Activated CD4-positive, CD25-positive, alpha-beta regulatory T cell treated with anti-CD3 and anti-CD28 coated beads, Interleukin-2, amount 50 U/mL, for 16 hours (primary cell): ENCODE measurements around the gene GDI1.

Experiments
- DNase-seq: peaks from one replicate; pipeline ENCODE4 v3.0.0-alpha.2; 2020; ENCODE audit warnings: low read depth, low spot score

The GDI1 gene

DNA sequence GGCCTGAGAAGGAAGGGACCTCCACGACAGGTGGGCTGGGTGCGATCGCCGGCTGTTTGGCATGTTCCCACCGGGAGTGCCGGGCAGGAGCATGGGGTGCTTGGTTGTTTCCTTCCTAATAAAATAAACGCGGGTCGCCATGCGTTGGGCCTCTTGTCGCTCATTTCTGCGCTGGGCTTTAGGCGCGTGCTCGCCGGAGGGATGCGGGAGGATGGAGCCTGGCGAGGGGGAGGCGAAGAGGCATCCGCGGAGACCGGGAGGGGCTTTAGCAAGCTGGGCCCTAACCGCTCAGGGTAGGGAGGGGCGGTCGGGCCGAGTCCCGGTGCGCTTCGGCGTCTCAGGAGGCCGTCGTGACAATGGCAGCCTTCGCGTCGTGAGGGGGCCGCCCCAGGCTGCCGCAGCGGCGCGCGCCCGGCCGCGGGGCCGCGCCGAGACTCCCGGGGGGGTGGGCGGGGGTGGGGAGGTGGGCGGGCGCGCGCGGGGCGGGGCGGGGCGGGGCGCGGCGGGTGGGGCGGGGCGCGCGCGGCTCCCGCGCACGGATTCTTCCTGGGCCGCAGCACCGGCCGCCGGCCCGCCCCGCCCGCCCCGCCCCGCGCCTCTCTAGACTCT is 476 bp upstream of the GDI1 start:
- peak; percentile 33 for DNase-seq

DNA sequence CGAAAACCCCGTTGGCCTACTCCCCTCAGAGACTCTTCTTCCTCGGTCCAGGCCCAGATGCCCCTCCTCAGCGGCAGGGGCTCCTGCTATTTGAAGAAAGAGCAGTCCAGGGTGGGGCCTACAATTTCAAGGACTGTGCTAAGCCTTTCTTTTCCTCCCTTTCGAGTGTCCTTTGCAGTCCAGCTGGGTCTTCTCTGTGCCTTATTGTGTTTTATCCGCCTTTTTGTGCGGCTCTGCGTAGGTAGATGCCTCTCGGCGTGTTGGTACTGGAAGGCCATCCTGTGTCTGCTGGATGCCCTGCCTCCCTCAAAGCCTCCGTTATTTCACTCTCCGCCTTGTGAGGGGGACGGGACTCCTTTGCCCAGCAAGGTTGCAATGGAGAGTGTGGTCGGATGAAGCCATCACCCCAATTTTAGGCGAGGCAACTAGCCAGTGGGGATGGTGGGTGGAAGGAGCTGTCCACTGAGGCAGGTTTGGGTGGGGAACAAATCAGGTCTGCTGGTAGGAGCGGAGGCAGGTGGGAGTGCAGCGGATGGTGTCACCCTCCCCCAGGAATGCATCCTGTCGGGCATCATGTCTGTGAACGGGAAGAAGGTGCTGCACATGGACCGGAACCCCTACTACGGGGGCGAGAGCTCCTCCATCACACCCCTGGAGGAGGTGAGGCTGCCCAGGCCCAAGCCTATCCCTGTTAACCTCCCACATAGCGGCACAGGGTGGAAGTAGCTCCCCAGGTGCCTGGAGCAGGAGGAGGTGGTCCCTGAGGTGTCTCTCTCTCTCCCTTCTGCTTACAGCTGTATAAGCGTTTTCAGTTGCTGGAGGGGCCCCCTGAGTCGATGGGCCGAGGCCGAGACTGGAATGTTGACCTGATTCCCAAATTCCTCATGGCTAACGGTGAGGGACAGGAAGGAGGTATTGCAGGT is 1.3 kb downstream of the GDI1 start:
- DNase-seq = no peak

DNA sequence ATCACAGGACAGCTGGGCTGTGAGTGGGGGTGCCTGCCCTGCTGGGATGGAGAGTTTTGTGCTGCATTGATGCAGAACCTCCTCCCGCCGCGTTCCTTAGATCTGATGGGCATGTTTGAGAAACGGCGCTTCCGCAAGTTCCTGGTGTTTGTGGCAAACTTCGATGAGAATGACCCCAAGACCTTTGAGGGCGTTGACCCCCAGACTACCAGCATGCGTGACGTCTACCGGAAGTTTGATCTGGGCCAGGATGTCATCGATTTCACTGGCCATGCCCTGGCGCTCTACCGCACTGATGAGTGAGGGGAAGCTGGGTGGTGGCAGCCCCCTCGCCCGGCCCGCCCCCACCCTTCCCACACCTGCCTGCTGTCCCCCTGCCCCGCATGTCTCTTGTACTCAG is 2.9 kb downstream of the GDI1 start:
- DNase-seq = no peak

DNA sequence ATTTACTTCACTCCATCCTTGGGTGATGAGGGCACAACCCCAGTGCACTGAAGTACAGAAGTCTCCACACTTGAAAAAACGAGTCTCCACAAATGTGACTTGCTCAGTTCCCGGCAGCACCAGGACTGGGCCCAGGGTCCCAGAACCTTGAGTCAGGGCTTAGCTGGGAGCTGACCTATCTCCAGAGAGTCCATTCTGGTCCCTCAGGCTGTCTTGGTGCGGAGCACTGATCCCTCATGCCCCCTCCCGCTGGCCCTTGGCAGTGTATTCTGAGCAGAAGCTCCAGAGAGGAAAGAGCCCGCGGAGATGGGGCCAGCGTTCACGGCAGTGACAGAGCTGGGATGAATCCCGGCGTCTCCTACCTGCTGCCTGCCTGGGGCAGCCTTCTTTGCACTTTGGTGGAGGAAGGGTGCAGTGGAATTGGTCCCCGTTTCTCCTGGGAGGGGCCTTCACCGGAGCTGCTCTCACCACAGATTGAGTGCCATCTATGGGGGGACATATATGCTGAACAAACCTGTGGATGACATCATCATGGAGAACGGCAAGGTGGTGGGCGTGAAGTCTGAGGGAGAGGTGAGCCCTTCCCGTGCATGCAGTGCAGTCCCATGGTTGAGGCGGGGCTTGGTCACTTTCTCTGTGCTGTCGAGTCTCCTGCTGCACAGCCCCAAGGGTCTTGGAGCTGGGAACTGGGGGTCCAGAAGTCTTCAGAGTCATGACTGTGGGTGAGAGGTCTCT is 3.8 kb downstream of the GDI1 start:
- DNase-seq = no peak

DNA sequence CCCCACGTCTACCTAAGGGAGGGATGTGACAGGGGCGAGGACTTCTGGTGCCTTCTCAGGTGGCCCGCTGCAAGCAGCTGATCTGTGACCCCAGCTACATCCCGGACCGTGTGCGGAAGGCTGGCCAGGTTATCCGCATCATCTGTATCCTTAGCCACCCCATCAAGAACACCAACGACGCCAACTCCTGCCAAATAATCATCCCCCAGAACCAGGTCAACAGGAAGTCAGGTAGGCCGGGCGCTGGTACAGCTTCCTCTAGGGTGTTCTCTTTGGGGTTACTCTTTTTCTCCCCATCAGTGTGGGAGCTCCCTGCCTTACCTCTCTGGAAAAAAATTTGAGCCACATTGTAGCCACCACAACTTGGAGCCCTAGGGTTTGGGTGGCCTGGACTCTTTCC is 4.6 kb downstream of the GDI1 start:
- DNase-seq = no peak

DNA sequence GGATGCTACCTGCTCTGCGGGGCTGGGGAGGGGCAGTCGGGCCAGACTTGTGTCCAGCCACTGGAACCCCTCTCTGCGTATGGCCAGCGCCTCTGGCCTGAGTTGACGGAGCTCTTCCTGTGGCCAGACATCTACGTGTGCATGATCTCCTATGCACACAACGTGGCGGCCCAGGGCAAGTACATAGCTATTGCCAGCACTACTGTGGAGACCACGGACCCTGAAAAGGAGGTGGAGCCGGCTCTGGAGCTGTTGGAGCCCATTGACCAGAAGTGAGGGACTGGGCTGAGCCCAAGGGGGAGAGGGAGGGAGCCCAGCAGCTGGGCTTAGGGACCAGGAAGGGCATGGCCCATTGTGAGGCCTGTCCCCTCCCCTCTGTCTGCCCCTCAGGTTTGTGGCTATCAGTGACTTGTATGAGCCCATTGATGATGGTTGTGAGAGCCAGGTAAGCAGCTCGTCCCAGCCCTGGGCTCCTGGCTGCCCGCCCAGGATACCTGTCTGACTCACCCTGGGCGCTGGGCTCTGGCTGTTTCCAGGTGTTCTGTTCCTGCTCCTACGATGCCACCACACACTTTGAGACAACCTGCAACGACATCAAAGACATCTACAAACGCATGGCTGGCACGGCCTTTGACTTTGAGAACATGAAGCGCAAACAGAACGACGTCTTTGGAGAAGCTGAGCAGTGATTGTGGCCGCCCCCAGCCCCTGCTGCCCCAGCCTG is 5.2 kb downstream of the GDI1 start:
- DNase-seq = no peak

DNA sequence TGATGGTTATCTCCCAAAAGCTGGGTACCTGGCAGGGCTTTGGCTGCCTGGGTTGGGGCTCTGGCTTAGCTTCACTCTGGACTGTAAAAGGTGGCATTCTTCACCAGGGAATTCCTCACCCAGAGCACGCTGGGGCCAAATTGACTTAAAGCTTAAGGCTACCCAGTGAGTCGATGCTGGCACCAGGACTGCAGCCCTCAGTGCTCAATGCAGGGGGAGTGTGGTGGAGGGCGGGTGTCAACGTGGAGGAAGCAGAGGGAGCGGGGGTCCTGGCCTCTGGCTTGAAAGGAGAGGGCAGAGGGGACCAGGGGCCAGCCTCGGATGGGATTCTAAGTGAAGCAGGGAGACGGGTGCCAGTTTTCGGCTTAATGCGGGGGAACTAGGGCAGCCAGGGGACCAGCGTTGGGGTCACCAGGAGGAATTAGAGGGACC is 6.5 kb downstream of the GDI1 start:
- no peak for DNase-seq

DNA sequence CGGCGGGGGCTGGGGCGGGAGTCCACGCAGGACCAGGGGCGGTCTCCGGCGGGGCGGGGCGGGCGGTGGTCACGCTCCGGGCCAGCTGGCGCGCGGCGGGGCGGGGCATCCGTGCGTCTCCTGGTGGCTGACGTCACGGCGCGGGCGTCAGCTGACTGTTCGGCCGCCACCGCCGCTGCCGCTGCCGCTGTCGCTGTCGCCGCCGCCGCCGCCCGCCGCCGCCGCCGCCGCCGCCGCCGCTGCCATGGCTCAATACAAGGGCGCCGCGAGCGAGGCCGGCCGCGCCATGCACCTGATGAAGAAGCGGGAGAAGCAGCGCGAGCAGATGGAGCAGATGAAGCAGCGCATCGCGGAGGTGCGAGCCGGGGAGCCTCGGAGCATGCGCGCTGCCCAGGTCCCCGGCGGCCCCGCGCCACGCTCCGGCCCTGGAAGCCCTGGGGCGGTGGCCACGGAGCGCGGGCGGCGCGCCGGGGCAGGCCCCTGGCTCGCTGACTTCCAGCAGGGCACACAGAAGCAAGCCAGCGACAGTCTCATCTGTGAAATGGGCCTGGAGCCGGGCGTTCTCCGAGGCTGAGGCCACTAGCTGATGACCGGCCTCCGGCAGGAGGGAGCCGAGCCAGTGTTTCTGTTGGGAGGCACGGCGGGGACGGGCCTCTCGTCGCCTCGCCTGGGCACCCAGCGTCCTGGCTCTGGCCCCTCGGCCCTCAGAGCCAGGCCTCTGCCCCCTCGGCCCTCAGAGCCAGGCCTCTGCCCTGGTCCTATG is 7.2 kb downstream of the GDI1 start, which contains the start of gene FAM50A:
Gene FAM50A (plus strand): TSS at position 150 of the 763 bp plus-strand sequence. CDS start 95 bp downstream, at position 245.
- DNase-seq = peak; percentile 32

DNA sequence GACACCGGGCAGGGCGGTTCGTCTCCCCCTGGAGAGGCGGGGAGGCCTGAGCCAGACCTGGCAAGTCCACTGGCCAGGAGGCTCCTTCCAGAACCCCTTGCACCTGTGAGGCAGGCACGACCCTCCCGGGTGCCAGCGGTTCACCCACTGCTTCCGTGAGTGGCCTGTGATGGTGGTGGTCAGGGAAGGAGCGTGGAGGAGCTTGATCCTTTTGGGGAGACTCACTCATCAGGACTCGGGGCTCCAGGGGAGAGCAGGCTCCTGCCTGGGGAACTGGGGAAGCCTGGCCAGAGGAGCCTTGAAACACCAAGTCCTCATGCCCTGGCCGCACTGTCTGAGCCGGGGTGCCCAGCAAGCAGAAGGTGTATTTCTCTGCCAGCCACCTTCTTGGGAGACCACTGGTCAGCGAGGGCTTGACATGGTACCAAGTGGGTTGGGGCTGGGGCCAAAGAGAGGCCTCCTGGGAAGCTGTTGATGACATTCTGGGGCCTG is 7.8 kb downstream of the GDI1 start:
- no peak for DNase-seq

DNA sequence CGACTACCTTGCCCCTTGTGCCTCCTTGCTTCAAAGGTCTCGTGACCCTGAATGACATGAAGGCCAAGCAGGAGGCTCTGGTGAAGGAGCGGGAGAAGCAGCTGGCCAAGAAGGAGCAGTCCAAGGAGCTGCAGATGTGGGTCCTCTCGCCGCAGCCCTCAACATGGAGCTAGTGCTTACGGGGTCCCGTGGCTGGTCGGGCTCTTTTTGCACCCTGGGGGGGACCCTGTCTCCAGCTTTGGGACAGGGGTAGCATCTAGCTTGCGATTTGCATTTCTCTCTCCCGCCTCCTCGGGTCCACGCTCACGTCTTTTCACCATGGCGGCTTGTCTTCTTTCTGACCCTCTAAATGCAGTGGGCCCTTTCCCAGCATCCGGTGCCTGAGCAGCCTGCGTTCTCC is 8.8 kb downstream of the GDI1 start:
- DNase-seq = no peak

DNA sequence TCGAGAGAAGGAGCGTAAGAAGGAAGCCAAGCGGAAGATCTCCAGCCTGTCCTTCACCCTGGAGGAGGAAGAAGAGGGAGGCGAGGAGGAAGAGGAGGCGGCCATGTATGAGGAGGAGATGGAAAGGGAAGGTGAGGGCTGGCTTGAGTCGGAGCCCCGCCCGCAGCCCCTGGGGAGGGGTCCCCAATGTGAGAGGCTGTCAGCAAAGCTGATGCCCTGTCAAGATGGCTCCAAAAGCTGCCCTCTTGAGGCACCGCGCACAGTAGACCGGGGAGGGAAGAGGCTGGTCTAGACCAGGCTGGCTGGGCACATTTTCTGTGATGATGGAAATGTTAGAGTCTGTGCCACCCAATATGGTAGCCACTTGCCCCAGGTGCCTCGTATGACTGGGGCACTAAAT is 9.5 kb downstream of the GDI1 start:
- DNase-seq = no peak

DNA sequence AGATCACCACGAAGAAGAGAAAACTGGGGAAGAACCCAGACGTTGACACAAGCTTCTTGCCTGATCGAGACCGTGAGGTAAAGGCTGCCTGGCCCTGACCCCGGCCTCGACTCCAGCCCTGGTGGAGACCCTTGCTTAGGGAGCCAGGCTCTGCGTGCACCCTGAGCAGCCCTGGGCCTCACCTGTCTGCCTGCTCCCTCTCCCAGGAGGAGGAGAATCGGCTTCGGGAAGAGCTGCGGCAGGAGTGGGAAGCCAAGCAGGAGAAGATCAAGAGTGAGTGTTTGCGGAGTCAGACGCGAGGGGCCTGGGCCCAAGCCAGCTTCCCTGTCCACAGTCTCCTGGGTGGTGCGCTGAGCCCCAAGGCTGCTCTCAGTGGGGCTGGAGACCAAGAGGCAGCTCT is 11.5 kb downstream of the GDI1 start:
- no peak for DNase-seq

DNA sequence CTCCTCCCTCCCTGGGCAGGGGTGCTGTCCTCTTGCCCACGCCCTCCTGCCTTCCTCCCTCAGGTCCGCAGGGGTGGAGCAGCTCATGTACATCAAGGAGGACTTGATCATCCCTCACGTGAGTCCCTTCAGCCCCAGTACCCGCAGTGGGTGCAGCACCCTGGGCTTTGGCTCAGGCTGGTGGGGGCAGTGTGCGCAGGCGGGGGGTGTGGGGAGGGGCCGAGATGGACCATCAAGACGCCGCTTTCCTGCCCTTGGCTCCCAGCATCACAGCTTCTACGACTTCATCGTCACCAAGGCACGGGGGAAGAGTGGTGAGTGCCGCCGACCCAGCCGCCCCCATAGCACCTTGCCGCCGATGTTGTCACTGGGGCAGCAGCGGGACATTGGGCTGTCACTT is 12.7 kb downstream of the GDI1 start:
- no peak for DNase-seq

DNA sequence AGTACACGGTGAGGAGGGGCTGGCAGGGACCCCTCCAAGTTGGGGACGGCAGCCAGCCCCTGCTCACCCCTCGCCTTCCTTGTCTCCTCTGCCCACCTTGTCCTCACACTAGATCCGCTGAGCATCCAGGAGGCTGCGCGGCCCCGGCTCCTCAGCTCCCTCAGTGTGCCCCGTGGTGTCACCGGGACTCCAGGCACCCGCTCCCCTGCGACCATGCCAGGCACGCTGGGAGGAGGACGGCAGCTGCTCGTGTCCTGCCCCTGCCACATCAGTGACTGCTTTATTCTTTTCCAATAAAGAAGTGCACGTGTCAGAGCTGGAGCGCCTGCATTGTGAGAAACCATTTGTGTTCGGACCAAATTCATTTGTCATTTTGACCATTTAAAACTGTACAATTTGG is 13.4 kb downstream of the GDI1 start:
- DNase-seq = no peak

DNA sequence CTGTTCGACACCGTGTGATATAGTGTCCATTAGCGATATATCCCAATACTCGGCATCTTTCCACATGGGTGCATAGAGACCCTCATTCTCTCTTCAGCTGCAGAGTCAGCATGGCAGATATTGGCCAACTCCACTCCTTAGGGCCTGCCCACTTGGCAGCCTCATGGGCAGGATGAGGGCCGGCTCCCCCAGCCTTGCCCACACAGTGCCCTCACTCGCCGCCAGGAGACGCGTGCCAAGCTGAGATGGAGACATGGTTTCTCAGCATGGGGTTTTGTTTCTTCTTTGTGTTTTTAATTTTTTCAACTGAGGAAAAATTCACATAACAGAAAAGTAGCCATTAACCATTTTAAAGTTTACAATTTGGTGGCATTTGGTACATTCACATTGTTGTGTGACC is 15.9 kb downstream of the GDI1 start:
- DNase-seq = no peak

DNA sequence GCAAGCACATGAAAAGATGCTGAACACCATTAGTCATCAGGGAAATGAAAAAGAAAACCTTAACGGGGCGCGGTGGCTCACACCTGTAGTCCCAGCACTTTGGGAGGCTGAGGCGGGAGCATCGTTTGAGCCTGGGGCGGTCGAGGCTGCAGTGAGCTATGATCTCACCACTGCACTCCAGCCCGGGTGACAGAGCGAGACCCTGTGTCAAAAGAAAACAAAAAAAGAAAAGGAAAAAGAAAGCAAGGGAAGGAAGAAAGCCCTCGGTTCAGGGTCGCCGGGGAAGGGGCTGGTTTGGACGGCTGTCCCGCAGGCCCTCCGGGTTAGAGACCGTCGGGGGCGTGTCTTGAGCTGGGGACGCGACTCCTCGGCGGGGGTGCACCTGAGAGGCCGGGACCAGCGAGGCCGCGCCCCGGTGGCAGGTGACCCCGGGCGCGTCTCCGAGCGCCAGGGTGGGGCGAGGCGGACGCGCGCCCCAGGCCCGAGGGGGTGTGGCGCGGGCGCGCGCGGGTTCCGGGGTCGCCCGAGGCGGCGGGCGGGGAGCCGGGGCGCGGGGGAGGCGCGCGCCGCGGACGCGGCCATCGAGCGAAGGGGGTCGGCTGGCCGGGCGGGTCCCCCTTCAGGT is 20.6 kb downstream of the GDI1 start:
- DNase-seq = peak; percentile 8

DNA sequence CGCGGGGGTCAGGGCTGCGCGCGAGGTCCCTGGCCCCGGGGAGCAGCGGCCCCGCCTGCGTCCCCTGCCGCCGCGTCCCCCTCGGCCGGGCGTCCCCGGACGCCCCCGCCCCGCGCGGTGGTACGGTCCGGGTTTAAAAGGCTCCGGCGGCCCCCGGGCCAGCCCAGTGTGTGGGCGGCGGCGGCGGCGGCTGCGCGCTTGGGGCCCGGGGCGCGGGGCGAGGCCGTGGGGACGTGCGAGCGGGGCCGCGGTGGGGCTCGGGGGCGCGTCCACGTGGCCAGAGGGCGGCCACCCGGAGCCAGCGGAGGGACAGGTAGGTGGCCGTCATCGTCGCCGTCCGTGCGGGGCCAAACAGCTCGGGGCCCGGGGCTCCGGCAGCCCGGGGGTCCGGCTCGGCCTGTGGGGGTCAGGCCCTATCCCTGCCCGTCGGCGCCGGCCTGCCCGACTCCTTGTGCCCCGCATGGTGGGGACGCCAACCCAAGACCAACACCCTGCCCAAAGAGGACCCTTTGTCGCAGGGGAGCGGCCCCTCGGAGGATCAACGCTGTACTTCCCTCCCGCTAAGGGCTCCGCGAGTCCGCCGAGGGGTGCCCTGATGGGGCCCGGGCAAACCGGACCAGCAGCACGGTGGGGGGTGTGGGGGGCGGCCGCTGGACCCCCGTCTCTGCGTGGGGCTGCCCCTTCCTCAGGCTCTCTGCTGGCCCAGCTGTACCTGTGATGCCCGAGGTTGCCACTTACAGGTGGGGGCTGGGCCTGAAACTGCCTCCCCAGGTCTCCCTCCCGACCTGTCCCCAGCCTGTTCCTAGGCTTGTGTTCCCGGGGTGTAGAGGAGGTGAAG is 21.4 kb downstream of the GDI1 start, which contains the start of gene PLXNA3:
Gene PLXNA3 (plus strand): TSS at position 166 of the 838 bp plus-strand sequence. CDS start 1,903 bp downstream, outside the sequence.
- peak; percentile 39 for DNase-seq

DNA sequence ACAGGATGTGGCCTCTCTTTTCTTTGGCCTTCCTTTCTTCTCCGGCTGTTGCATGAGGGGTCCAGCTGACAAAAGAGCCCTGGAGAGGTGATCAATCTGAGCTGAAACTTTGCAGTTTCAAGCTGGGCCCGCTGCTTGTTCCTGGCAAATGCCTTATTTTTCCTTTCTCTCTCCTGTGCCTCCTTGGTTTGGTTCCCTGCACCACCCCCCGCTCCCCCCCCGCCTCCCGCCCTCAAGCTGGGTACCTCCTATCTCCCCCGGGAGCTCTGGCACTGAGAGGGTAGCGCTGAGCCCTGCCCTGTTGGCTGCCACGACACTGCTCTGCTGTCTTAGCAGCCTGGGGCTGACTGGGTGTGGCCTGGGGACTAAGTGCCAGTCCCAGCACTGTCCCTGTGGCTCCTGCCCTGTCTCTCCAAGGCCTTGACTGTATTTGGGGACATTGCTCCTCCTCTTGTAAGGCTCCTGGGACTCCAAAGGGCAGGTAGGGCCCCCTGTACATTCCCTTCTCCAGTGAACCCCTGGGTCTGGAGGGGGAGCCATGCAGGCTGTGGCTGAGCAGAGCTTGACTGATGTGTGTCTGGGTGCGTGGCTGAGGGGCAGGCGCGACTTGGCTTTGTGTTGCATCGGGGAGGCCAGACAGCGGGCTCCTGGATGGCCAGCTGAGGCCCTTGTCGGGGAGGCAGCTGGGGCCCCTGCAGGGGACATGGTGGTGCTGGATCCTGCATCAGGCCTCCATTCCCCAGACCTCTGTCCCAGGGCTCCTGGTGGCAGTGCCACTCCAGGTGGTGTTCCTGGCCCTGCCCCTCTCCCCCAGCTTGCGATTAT is 22.2 kb downstream of the GDI1 start:
- no peak for DNase-seq
